H1 (cell line): ENCODE data around the gene ZNF556. TPM values are rescaled to one million over a fixed set of nuclear protein-coding genes. Genes with fewer than 3 reads are reported as not detected.

Experiments used
- CTCF ChIA-PET: fragments of 300-600 bp; sonication (Branson Sonifier 250); formaldehyde crosslinking; loops from one replicate; lab custom pipeline; 2021; ENCODE audit not compliant: partially characterized antibody; lab: Charles Lee
- POLR2A ChIA-PET: fragments of 300-600 bp; sonication (Branson Sonifier 250); formaldehyde crosslinking; loops from one replicate; lab custom pipeline; 2021; ENCODE audit warnings: inconsistent platforms; ENCODE audit not compliant: partially characterized antibody; lab: Charles Lee
- DNase-seq, 2 experiments: peaks; one replicate each; pipeline versions ENCODE4 v3.0.0 to v3.0.0-alpha.2; 2010 to 2022; ENCODE audit warnings: low spot score in 2 of 2, low read depth in 1 of 2, mixed read lengths in 1 of 2
- FAIRE-seq: peaks from 2 replicates; lab custom pipeline; 2011; peaks lifted over from hg19 to GRCh38; lab: Jason Lieb, UNC
- H2AFZ ChIP-seq: 2 replicates; pipeline ENCODE4 v1.8.1; 2012; ENCODE audit warnings: low read length, inconsistent platforms
- H2AK5ac ChIP-seq: 2 replicates; pipeline ENCODE4 v1.6.1; 2013; ENCODE audit warnings: low read depth, low read length
- H2BK120ac ChIP-seq: replicated peaks from 2 replicates; pipeline ENCODE3; 2013; ENCODE audit warnings: low read depth, low read length, inconsistent platforms
- H2BK12ac ChIP-seq: 2 replicates; pipeline ENCODE4 v1.6.1; 2013; ENCODE audit warnings: low read depth, low read length
- H2BK15ac ChIP-seq: 2 replicates; pipeline ENCODE4 v1.6.1; 2013; ENCODE audit warnings: low read length
- H2BK20ac ChIP-seq: 2 replicates; pipeline ENCODE4 v1.6.1; 2013; ENCODE audit warnings: low read length
- H2BK5ac ChIP-seq: 2 replicates; pipeline ENCODE4 v1.6.1; 2013; ENCODE audit warnings: low read depth, low read length
- H3K14ac ChIP-seq: 2 replicates; pipeline ENCODE4 v1.6.1; 2013; ENCODE audit warnings: inconsistent platforms; ENCODE audit not compliant: insufficient read length
- H3K18ac ChIP-seq: 2 replicates; pipeline ENCODE4 v1.6.1; 2013; ENCODE audit warnings: low read length; ENCODE audit errors: extremely low read depth
- H3K23ac ChIP-seq: 2 replicates; pipeline ENCODE4 v1.6.1; 2013; ENCODE audit warnings: inconsistent platforms; ENCODE audit not compliant: insufficient read length
- H3K23me2 ChIP-seq: 2 replicates; pipeline ENCODE4 v1.6.1; 2013; ENCODE audit warnings: low read depth, low read length
- H3K27ac ChIP-seq: 2 replicates; pipeline ENCODE4 v1.6.1; 2011; ENCODE audit warnings: low read depth, low read length, inconsistent platforms
- H3K27me3 ChIP-seq, 4 experiments: replicated peaks in 1 of 4; 1 replicate in 1 of 4; 2 replicates in 3 of 4; pipeline versions ENCODE4 v1.6.1 to v1.8.1; 2011 to 2013; ENCODE audit warnings: low read length in 3 of 4, mild to moderate bottlenecking in 3 of 4, inconsistent platforms in 2 of 4, mixed read lengths in 2 of 4, moderate library complexity in 1 of 4; ENCODE audit not compliant: control insufficient read depth in 3 of 4, insufficient read depth in 3 of 4; ENCODE audit errors: extremely low read depth in 1 of 4
- H3K36me3 ChIP-seq, 4 experiments: 2 replicates each; pipeline versions ENCODE4 v1.6.1 to v1.8.1; 2011 to 2013; ENCODE audit warnings: mild to moderate bottlenecking in 4 of 4, low read length in 3 of 4, moderate library complexity in 2 of 4, control low read depth in 1 of 4, inconsistent platforms in 1 of 4; ENCODE audit not compliant: insufficient read depth in 4 of 4, control insufficient read depth in 2 of 4
- H3K4ac ChIP-seq: replicated peaks from 2 replicates; pipeline ENCODE3; 2013; ENCODE audit warnings: low read length, low read depth, mixed read lengths, inconsistent platforms; ENCODE audit not compliant: insufficient read length
- H3K4me1 ChIP-seq, 4 experiments: replicated peaks in 1 of 4; 1 replicate in 1 of 4; 2 replicates in 3 of 4; pipeline versions ENCODE4 v1.6.1 to v1.8.1; 2011 to 2013; ENCODE audit warnings: low read length in 3 of 4, inconsistent platforms in 2 of 4, mixed read lengths in 1 of 4; ENCODE audit not compliant: insufficient read depth in 4 of 4, control insufficient read depth in 3 of 4
- H3K4me2 ChIP-seq, 2 experiments: 2 replicates each; pipeline versions ENCODE4 v1.6.1 to v1.8.1; 2011 to 2013; ENCODE audit warnings: low read depth in 2 of 2, low read length in 2 of 2, control low read depth in 1 of 2, inconsistent platforms in 1 of 2, mild to moderate bottlenecking in 1 of 2; ENCODE audit not compliant: insufficient read depth in 1 of 2
- H3K4me3 ChIP-seq, 4 experiments: fragments of 200-600, 300-600 bp in 1 of 4; sonication (generic), shearing (Covaris generic), sonication (Bioruptor Twin) in 1 of 4; 2 replicates each; pipeline versions ENCODE4 v1.5.1 to v1.8.1; 2011 to 2016; ENCODE audit warnings: low read length in 4 of 4, low read depth in 3 of 4, control low read depth in 2 of 4, inconsistent platforms in 2 of 4, mild to moderate bottlenecking in 2 of 4, mixed read lengths in 1 of 4, moderate library complexity in 1 of 4; ENCODE audit not compliant: insufficient read depth in 2 of 4; ENCODE audit errors: extremely low read depth in 1 of 4
- H3K56ac ChIP-seq: replicated peaks from 2 replicates; pipeline ENCODE3; 2013; ENCODE audit warnings: low read depth, mild to moderate bottlenecking, mixed read lengths, low read length, inconsistent platforms; ENCODE audit not compliant: insufficient read length
- H3K79me1 ChIP-seq: 2 replicates; pipeline ENCODE4 v1.6.1; 2013; ENCODE audit warnings: low read depth, low read length, control low read depth
- H3K79me2 ChIP-seq, 2 experiments: 2 replicates each; pipeline versions ENCODE4 v1.6.1 to v1.8.1; 2012 to 2013; ENCODE audit warnings: low read length in 2 of 2, mild to moderate bottlenecking in 2 of 2, inconsistent platforms in 1 of 2; ENCODE audit not compliant: insufficient read depth in 2 of 2, control insufficient read depth in 1 of 2
- H3K9ac ChIP-seq, 4 experiments: replicated peaks in 1 of 4; 1 replicate in 1 of 4; 2 replicates in 3 of 4; pipeline versions ENCODE4 v1.6.1 to v1.8.1; 2011 to 2013; ENCODE audit warnings: low read depth in 3 of 4, low read length in 3 of 4, control low read depth in 2 of 4, mild to moderate bottlenecking in 2 of 4, moderate library complexity in 2 of 4, inconsistent platforms in 1 of 4; ENCODE audit errors: extremely low read depth in 1 of 4
- H3K9me3 ChIP-seq, 2 experiments: 2 replicates each; pipeline versions ENCODE4 v1.6.1 to v1.8.1; 2012 to 2013; ENCODE audit warnings: mild to moderate bottlenecking in 2 of 2, moderate library complexity in 2 of 2, control low read depth in 1 of 2, inconsistent platforms in 1 of 2, low read depth in 1 of 2, low read length in 1 of 2, mixed read lengths in 1 of 2; ENCODE audit not compliant: insufficient read depth in 2 of 2
- H4K20me1 ChIP-seq, 2 experiments: replicated peaks in 1 of 2; 2 replicates each; pipeline versions ENCODE3 to v1.8.1; 2011 to 2013; ENCODE audit warnings: inconsistent platforms in 2 of 2, low read length in 2 of 2, mild to moderate bottlenecking in 1 of 2; ENCODE audit not compliant: insufficient read depth in 2 of 2, control insufficient read depth in 1 of 2
- H4K5ac ChIP-seq: 2 replicates; pipeline ENCODE4 v1.6.1; 2013; ENCODE audit warnings: low read length, low read depth, mixed read lengths, inconsistent platforms; ENCODE audit not compliant: insufficient read length
- H4K8ac ChIP-seq: 2 replicates; pipeline ENCODE4 v1.8.0; 2013; ENCODE audit warnings: mild to moderate bottlenecking, moderate library complexity, low read length, inconsistent platforms; ENCODE audit not compliant: insufficient read depth; ENCODE audit errors: extremely low read depth
- H4K91ac ChIP-seq: replicated peaks from 2 replicates; pipeline ENCODE3; 2013; ENCODE audit warnings: low read length, mixed read lengths, inconsistent platforms; ENCODE audit not compliant: insufficient read length
- BRCA1 ChIP-seq: IDR thresholded peaks from 2 replicates; pipeline ENCODE4 v1.6.1; 2012; ENCODE audit warnings: low read depth, low read length, improper control_type of control experiment
- EZH2 ChIP-seq: fragments of 200-600 bp; sonication (generic); IDR thresholded peaks from 2 replicates; pipeline ENCODE4 v1.7.1; 2012; ENCODE audit warnings: low read depth, mild to moderate bottlenecking, moderate library complexity, low read length, inconsistent platforms; ENCODE audit not compliant: severe bottlenecking
- JUN ChIP-seq: IDR thresholded peaks from 2 replicates; pipeline ENCODE4 v1.6.1; 2011; ENCODE audit warnings: low read depth, mild to moderate bottlenecking, improper control_type of control experiment, low read length
- NRF1 ChIP-seq: IDR thresholded peaks from 2 replicates; pipeline ENCODE4 v1.6.1; 2011; ENCODE audit warnings: mild to moderate bottlenecking, low read depth, low read length, improper control_type of control experiment
- PHF8 ChIP-seq: fragments of 200-600 bp; sonication (generic); conservative IDR thresholded peaks from 2 replicates; pipeline ENCODE4 v1.7.1; 2012; ENCODE audit warnings: low read depth, mild to moderate bottlenecking, inconsistent platforms, low read length, moderate library complexity
- POU5F1 ChIP-seq: IDR thresholded peaks from 2 replicates; pipeline ENCODE4 v1.6.1; 2011; ENCODE audit warnings: low read depth, mild to moderate bottlenecking, low read length, moderate library complexity
- RFX5 ChIP-seq: IDR thresholded peaks from 2 replicates; pipeline ENCODE4 v1.6.1; 2011; ENCODE audit warnings: low read depth, low read length, improper control_type of control experiment, borderline replicate concordance
- SRF ChIP-seq: IDR thresholded peaks from 2 replicates; pipeline ENCODE4 v1.6.1; 2011; ENCODE audit warnings: mild to moderate bottlenecking, low read depth, low read length, moderate library complexity
- TCF12 ChIP-seq: IDR thresholded peaks from 2 replicates; pipeline ENCODE4 v1.6.1; 2011; ENCODE audit warnings: low read depth, mild to moderate bottlenecking, low read length
- WGBS, 2 experiments: shearing (Covaris generic) in 1 of 2; methylation state at CpG; one replicate each; pipeline versions ENCODE4 v1.1.6 to v1.1.7; 2013 to 2015; ENCODE audit warnings: low lambda C conversion rate in 2 of 2, mixed read lengths in 2 of 2, inconsistent platforms in 1 of 2, low coverage in 1 of 2, missing lambda C conversion rate in 1 of 2; ENCODE audit not compliant: insufficient replicate concordance in 2 of 2, insufficient coverage in 1 of 2, insufficient read length in 1 of 2; ENCODE audit errors: extremely low coverage in 1 of 2, missing lambda C conversion rate in 1 of 2; 5-methylcytosine and 5-hydroxymethylcytosine counted together
- polyA plus RNA-seq, 7 experiments: library from polyadenylated mRNA; depleted of rRNA in 3 of 7; stranded (reverse) in 5 of 7; unstranded in 2 of 7; fragments of >200 nt in 5 of 7; fragments of 200-250 nt in 2 of 7; gene quantifications; 1 replicate in 5 of 7; 2 replicates in 1 of 7; 4 replicates in 1 of 7; pipeline versions ENCODE4 v1.2.1 to v1.2.3, GENCODE V29; 2011 to 2013; ENCODE audit warnings: missing spikeins in 2 of 7, mixed read lengths in 2 of 7
- total RNA-seq: library from RNA; stranded (reverse); fragmentation: NEBNext Ultra II Directional; extraction: Animal tissue kit (Norgen Biotek cat#: 25700); gene quantifications from 2 replicates; pipeline ENCODE4 v1.2.1, GENCODE V29; 2021

Gene ZNF556
- total and polyA plus RNA-seq, 2 of the 8 experiments (the other 6 are each of a cell fraction or from before 2014, with no cell fraction given): not detected

- Histone ChIP-seq H3K36me3 (no peaks in the 10 kb centered on the region), H3K18ac (no peak overlapping the region), H3K79me1 (peaks cover 15% of the 10 kb centered on the region), H2AK5ac (no peak overlapping the region), H4K5ac (no peak overlapping the region), H2BK15ac (no peak overlapping the region), H3K14ac (no peak overlapping the region), H2BK20ac (no peak overlapping the region), H4K91ac (no peak overlapping the region), H3K4me3 (no peak overlapping the region), H2AFZ (no peak overlapping the region), H2BK12ac (no peak overlapping the region), H3K27ac (no peak overlapping the region), H4K20me1 (peaks cover 2 to 7% of the 10 kb centered on the region in 2 experiments), H3K56ac (no peak overlapping the region), H4K8ac (no peak overlapping the region), H3K9ac (no peak overlapping the region), H3K23ac (no peak overlapping the region), H3K4me2 (no peak overlapping the region; a peak in 1 of 4 replicates), H2BK5ac (no peak overlapping the region), H3K4me1 (peaks cover 3 to 5% (median 4%) of the 10 kb centered on the region in 4 experiments; a peak in 4 of 7 replicates), H3K9me3 (no peaks in the 10 kb centered on the region), H3K79me2 (peaks cover 0 to 51% of the 10 kb centered on the region in 2 experiments; a peak in 3 of 4 replicates), H3K27me3 (no peaks in the 10 kb centered on the region), H2BK120ac (no peak overlapping the region), H3K23me2 (peaks cover 5% of the 10 kb centered on the region; the same call in 1 of the 2 replicates), H3K4ac (no peak overlapping the region)
- DNase-seq (no peak), FAIRE-seq (no peak)
- TF ChIP-seq BRCA1: no peak
- no peak for TF ChIP-seq TCF12
- no peak for TF ChIP-seq PHF8
- TF ChIP-seq EZH2: no peak
- no peak for TF ChIP-seq NRF1
- TF ChIP-seq POU5F1: no peak
- TF ChIP-seq SRF: no peak
- no peak for TF ChIP-seq RFX5
- no peak for TF ChIP-seq JUN
- 96% methylated on average over 13 of the region's 13 CpGs; no CpG with 5 or more reads in 1 of the 2 experiments for WGBS, 2 experiments
- POLR2A ChIA-PET: interaction anchor here (0.6 to 0.9 kb wide), 2 partner anchors 15 to 1442 kb away, joined by 3 read pairs; no protein-coding TSS in a partner anchor
- CTCF ChIA-PET: interaction anchor here (0.9 to 1.6 kb wide), 3 partner anchors 20 to 62 kb away, joined by 3 to 6 read pairs (median 3); partner anchors contain the start of gene ZNF555
Observed at GRCh38 chr19:2902590-2903218, 35.6 kb downstream of the ZNF556 start.
